SJCRH30 (cell line): ENCODE data around the gene CHMP6. TPM values are rescaled to one million over a fixed set of nuclear protein-coding genes. Genes with fewer than 3 reads are reported as not detected.
"Not testable (repeated sequence)": the region's sequence is repeated elsewhere in the genome, so short reads cannot be mapped to it uniquely, and the experiment has no call there.

ENCODE experiments used
- DNase-seq, 2 experiments: peaks; one replicate each; pipeline ENCODE4 v3.0.0-alpha.2; 2015 to 2020
- H3K27ac ChIP-seq: fragments of 250-450 bp; sonication (Bioruptor Pico); 2 replicates; pipeline ENCODE4 v1.5.1; 2020; ENCODE audit warnings: mild to moderate bottlenecking, moderate library complexity
- H3K27me3 ChIP-seq: fragments of 250-450 bp; sonication (Bioruptor Pico); 2 replicates; pipeline ENCODE4 v1.5.1; 2020; ENCODE audit warnings: mild to moderate bottlenecking, moderate library complexity
- H3K36me3 ChIP-seq: fragments of 250-450 bp; sonication (Bioruptor Pico); 2 replicates; pipeline ENCODE4 v1.5.1; 2020; ENCODE audit warnings: mild to moderate bottlenecking, moderate library complexity
- H3K4me1 ChIP-seq: fragments of 250-450 bp; sonication (Bioruptor Pico); 2 replicates; pipeline ENCODE4 v1.5.1; 2020; ENCODE audit warnings: mild to moderate bottlenecking, moderate library complexity
- H3K4me3 ChIP-seq: fragments of 250-450 bp; sonication (Bioruptor Pico); 2 replicates; pipeline ENCODE4 v1.5.1; 2020; ENCODE audit warnings: mild to moderate bottlenecking, moderate library complexity
- H3K9me3 ChIP-seq: fragments of 250-450 bp; sonication (Bioruptor Pico); replicated peaks from 2 replicates; pipeline ENCODE4 v1.5.1; 2020; ENCODE audit warnings: mild to moderate bottlenecking, moderate library complexity
- total RNA-seq: library from RNA; depleted of rRNA; stranded (reverse); fragments of >200 nt; shearing (Covaris generic); gene quantifications from 2 replicates; pipeline ENCODE4 v1.2.3, GENCODE V29; 2014

The CHMP6 gene
- total RNA-seq, 1 experiment from 2014 or later, result 27.6 TPM

- not testable (repeated sequence) for H3K27me3 ChIP-seq, H3K4me3 ChIP-seq, H3K36me3 ChIP-seq, DNase-seq, H3K9me3 ChIP-seq, H3K27ac ChIP-seq
- H3K4me1 ChIP-seq, result peaks cover 20% of the 10 kb centered on the region
Observed at GRCh38 chr17:81017330-81017729, 25.7 kb downstream of the CHMP6 start.

- H3K27ac ChIP-seq, result peak overlapping the region; percentile 36
Observed at GRCh38 chr17:81018044-81018802, 26.6 kb downstream of the CHMP6 start.

GRCh38 chr17:81019563-81020442, 28.2 kb downstream of the CHMP6 start:
- H3K4me3 ChIP-seq, result no peak overlapping the region
- H3K4me1 ChIP-seq, result peaks cover 20% of the 10 kb centered on the region
- no peaks in the 10 kb centered on the region for H3K36me3 ChIP-seq
- peaks cover 9% of the 10 kb centered on the region for H3K27me3 ChIP-seq
- H3K9me3 ChIP-seq, result peaks cover 9% of the 10 kb centered on the region
- H3K27ac ChIP-seq, result no peak overlapping the region
- no peak for DNase-seq

More at GRCh38 chr17:81018044-81018802, 26.6 kb downstream of the CHMP6 start:
- peak; percentile 85 to 92 for DNase-seq
- peak overlapping the region; percentile 51 for H3K4me3 ChIP-seq
- no peaks in the 10 kb centered on the region for H3K27me3 ChIP-seq
- no peaks in the 10 kb centered on the region for H3K36me3 ChIP-seq
- H3K4me1 ChIP-seq, result peaks cover 20% of the 10 kb centered on the region
- peaks cover 9% of the 10 kb centered on the region for H3K9me3 ChIP-seq

GRCh38 chr17:81020443-81020766, 28.8 kb downstream of the CHMP6 start:
- Histone ChIP-seq H3K4me3 (no peak overlapping the region), H3K4me1 (peaks cover 20% of the 10 kb centered on the region), H3K36me3 (no peaks in the 10 kb centered on the region), H3K27me3 (peaks cover 15% of the 10 kb centered on the region), H3K27ac (no peak overlapping the region), H3K9me3 (peaks cover 9% of the 10 kb centered on the region)
- no peak for DNase-seq

GRCh38 chr17:81020767-81021497, 29.3 kb downstream of the CHMP6 start:
- H3K4me1 ChIP-seq, result peaks cover 20% of the 10 kb centered on the region
- no peaks in the 10 kb centered on the region for H3K36me3 ChIP-seq
- peak overlapping the region; percentile 45 for H3K27ac ChIP-seq
- H3K4me3 ChIP-seq, result peak overlapping the region; percentile 34
- peaks cover 18% of the 10 kb centered on the region for H3K27me3 ChIP-seq
- peaks cover 9% of the 10 kb centered on the region for H3K9me3 ChIP-seq
- DNase-seq, result peak; percentile 83 to 88

- H3K4me1 ChIP-seq, result peaks cover 20% of the 10 kb centered on the region
- 0 out of 2 replicates have a peak, but pooled peaks cover 3% of the 10 kb centered on the region for H3K9me3 ChIP-seq
- peaks cover 26% of the 10 kb centered on the region for H3K27me3 ChIP-seq
- peak overlapping the region; percentile 34; the same call in 1 of the 2 replicates for H3K4me3 ChIP-seq
- no peak overlapping the region; the same call in 1 of the 2 replicates for H3K27ac ChIP-seq
- no peaks in the 10 kb centered on the region for H3K36me3 ChIP-seq
- DNase-seq, result no peak
Observed at GRCh38 chr17:81021531-81022343, 30.1 kb downstream of the CHMP6 start.

GRCh38 chr17:81022344-81022676, 30.7 kb downstream of the CHMP6 start:
- DNase-seq, result no peak
- Histone ChIP-seq H3K27me3 (peaks cover 29% of the 10 kb centered on the region), H3K4me1 (peaks cover 20% of the 10 kb centered on the region), H3K27ac (no peak overlapping the region), H3K4me3 (no peak overlapping the region), H3K9me3 (no peaks in the 10 kb centered on the region), H3K36me3 (no peaks in the 10 kb centered on the region)

- peaks cover 36% of the 10 kb centered on the region for H3K27me3 ChIP-seq
- H3K27ac ChIP-seq, result no peak overlapping the region
- no peaks in the 10 kb centered on the region for H3K36me3 ChIP-seq
Observed at GRCh38 chr17:81025065-81025740, 33.6 kb downstream of the CHMP6 start.

GRCh38 chr17:81025741-81026129, 34.1 kb downstream of the CHMP6 start:
- no peak for DNase-seq
- Histone ChIP-seq H3K9me3 (no peaks in the 10 kb centered on the region), H3K27ac (no peak overlapping the region), H3K4me3 (no peak overlapping the region), H3K27me3 (peaks cover 36% of the 10 kb centered on the region), H3K4me1 (peaks cover 9% of the 10 kb centered on the region), H3K36me3 (no peaks in the 10 kb centered on the region)

More at GRCh38 chr17:81025065-81025740, 33.6 kb downstream of the CHMP6 start:
- Histone ChIP-seq H3K9me3 (no peaks in the 10 kb centered on the region), H3K4me1 (peaks cover 13% of the 10 kb centered on the region), H3K4me3 (no peak overlapping the region)
- DNase-seq, result no peak

GRCh38 chr17:81026266-81027036, 34.8 kb downstream of the CHMP6 start:
- no peak for DNase-seq
- Histone ChIP-seq H3K27ac (no peak overlapping the region), H3K27me3 (peaks cover 36% of the 10 kb centered on the region), H3K9me3 (no peaks in the 10 kb centered on the region), H3K36me3 (no peaks in the 10 kb centered on the region), H3K4me3 (no peak overlapping the region), H3K4me1 (peaks cover 2% of the 10 kb centered on the region)

GRCh38 chr17:81027038-81027437, 35.4 kb downstream of the CHMP6 start:
- no peak overlapping the region for H3K4me3 ChIP-seq
- H3K4me1 ChIP-seq, result no peaks in the 10 kb centered on the region
- no peaks in the 10 kb centered on the region for H3K36me3 ChIP-seq
- no peak overlapping the region for H3K27ac ChIP-seq
- DNase-seq, result no peak
- H3K27me3 ChIP-seq, result peaks cover 36% of the 10 kb centered on the region
- H3K9me3 ChIP-seq, result no peaks in the 10 kb centered on the region

- DNase-seq, result no peak
- no peak overlapping the region for H3K27ac ChIP-seq
- H3K27me3 ChIP-seq, result peaks cover 36% of the 10 kb centered on the region
- no peak overlapping the region for H3K4me3 ChIP-seq
- no peaks in the 10 kb centered on the region for H3K4me1 ChIP-seq
- H3K9me3 ChIP-seq, result no peaks in the 10 kb centered on the region
- H3K36me3 ChIP-seq, result no peaks in the 10 kb centered on the region
Observed at GRCh38 chr17:81027591-81028505, 36.2 kb downstream of the CHMP6 start.
